Measurements from ENCODE around the gene AMPD2. TPM values are rescaled to one million over a fixed set of nuclear protein-coding genes. Genes with fewer than 3 reads are reported as not detected.
A peak's percentile ranks its signal among the peaks of the same experiment; 100 is the strongest.

Gene AMPD2
- total RNA-seq, 1 donor from 2014 or later: 134 TPM

DNA sequence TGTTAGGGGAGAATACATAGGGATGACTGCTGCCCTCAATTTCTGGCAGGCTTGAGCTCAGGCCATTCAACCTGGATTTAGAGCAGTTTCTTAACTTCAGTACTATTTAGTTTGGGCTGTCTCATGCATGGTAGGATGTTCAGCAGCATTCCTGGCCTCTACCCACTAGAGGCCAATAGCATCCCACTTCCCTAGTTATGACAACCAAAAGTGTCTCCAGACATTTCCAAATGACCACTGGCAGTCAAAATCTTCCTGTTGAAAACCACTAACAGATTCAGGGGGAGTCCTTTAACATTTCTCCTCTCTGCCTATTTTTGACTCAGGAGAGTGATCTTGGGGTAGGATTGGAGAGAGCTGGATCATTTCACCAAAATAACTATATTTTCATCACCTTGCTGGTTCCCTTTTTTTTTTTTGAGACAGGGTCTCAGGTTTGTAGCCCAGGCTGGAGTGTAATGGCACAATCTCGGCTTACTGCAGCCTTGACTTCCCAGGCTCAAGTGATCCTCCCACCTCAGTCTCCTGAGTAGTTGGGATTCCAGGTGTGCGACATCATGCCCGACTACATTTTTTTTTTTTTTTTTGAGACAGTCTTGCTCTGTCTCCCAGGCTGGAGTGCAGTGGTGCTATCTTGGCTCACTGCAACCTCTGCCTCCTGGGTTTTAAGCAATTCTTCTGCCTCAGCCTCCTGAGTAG lies 8.9 kb upstream of the AMPD2 start:
- Mint-ChIP-seq H3K36me3 (no peaks in the 10 kb centered on the region), H3K27me3 (ENCODE audit: low read depth) (no peaks in the 10 kb centered on the region), H3K4me1 (no peaks in the 10 kb centered on the region), H3K9me3 (no peaks in the 10 kb centered on the region), H3K27ac (peak overlapping the region; percentile 75), H3K4me3 (no peak overlapping the region)
- TF ChIP-seq CTCF (IDR thresholded peaks at IDR 0.05; ENCODE audit: unreplicated experiment): no peak
- DNase-seq (ENCODE audit: low spot score in 2 of 2, unreplicated experiment in 2 of 2): no peak

- H3K27me3 Mint-ChIP-seq (ENCODE audit: low read depth): no peaks in the 10 kb centered on the region
- no peaks in the 10 kb centered on the region for H3K9me3 Mint-ChIP-seq
- H3K27ac Mint-ChIP-seq: no peak overlapping the region
- H3K4me1 Mint-ChIP-seq: peaks cover 7% of the 10 kb centered on the region
- DNase-seq (ENCODE audit: low spot score in 2 of 2, unreplicated experiment in 2 of 2): no peak
- TF ChIP-seq CTCF (IDR thresholded peaks at IDR 0.05; ENCODE audit: unreplicated experiment): no peak
- H3K4me3 Mint-ChIP-seq: no peak overlapping the region
- no peaks in the 10 kb centered on the region for H3K36me3 Mint-ChIP-seq
These were observed 8.2 kb upstream of the AMPD2 start for GRCh38 chr1:109611308-109611990.

GRCh38 chr1:109613361-109614147 lies 6.1 kb upstream of the AMPD2 start:
- Mint-ChIP-seq H3K27me3 (ENCODE audit: low read depth) (no peaks in the 10 kb centered on the region), H3K36me3 (no peaks in the 10 kb centered on the region), H3K27ac (no peak overlapping the region), H3K4me3 (no peak overlapping the region), H3K9me3 (no peaks in the 10 kb centered on the region), H3K4me1 (peaks cover 13% of the 10 kb centered on the region)
- DNase-seq (ENCODE audit: low spot score in 2 of 2, unreplicated experiment in 2 of 2): no peak
- TF ChIP-seq CTCF (IDR thresholded peaks at IDR 0.05; ENCODE audit: unreplicated experiment): no peak

DNA sequence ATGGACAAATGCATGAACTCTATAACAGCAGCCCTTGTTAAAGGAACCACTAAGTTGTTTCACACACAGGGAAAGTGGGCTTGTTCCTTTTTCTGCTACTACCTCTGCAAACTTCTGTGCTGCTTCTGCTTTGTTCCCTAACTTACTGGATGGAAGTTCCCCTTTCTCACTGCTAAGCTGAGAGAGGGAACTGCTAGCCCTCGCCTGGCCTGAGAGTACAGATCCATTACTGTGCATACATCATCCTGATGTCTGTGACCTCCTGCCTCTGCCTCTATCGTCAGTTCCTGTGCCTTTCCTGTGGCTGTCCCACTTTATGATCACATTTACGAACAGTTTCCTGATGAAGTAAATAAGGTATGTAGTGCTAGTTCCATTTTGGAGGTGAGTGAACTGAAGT lies 3.8 kb upstream of the AMPD2 start:
- TF ChIP-seq CTCF (IDR thresholded peaks at IDR 0.05; ENCODE audit: unreplicated experiment): no peak
- no peak overlapping the region for H3K4me3 Mint-ChIP-seq
- no peaks in the 10 kb centered on the region for H3K9me3 Mint-ChIP-seq
- no peak overlapping the region for H3K27ac Mint-ChIP-seq
- H3K27me3 Mint-ChIP-seq (ENCODE audit: low read depth): no peaks in the 10 kb centered on the region
- peaks cover 27% of the 10 kb centered on the region for H3K4me1 Mint-ChIP-seq
- H3K36me3 Mint-ChIP-seq: no peaks in the 10 kb centered on the region
- DNase-seq (ENCODE audit: low spot score in 2 of 2, unreplicated experiment in 2 of 2): no peak

DNA sequence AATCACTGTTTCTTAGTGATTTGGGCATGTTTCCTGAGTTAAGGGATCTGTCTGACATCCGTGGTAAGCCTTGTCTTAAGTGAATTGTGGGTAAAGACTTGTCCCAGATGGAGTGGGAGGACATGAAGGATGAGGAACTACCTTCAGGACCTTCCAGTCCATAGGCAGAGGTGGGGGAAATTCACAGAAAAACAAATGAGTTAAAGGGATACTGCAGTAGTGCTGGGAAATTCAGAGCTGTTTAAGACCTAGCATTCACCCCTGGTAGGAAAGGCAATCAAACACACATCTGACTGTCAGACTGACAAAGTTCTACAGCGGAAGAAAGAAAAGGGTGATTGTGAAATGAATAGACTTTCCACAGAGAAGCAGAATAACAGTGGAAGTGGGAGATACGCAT lies 3.2 kb upstream of the AMPD2 start:
- H3K4me3 Mint-ChIP-seq: no peak overlapping the region
- H3K9me3 Mint-ChIP-seq: no peaks in the 10 kb centered on the region
- no peaks in the 10 kb centered on the region for H3K36me3 Mint-ChIP-seq
- DNase-seq (ENCODE audit: low spot score in 2 of 2, unreplicated experiment in 2 of 2): no peak
- H3K27ac Mint-ChIP-seq: peak overlapping the region; percentile 5
- peaks cover 28% of the 10 kb centered on the region for H3K4me1 Mint-ChIP-seq
- no peak for TF ChIP-seq CTCF (IDR thresholded peaks at IDR 0.05; ENCODE audit: unreplicated experiment)
- no peaks in the 10 kb centered on the region for H3K27me3 Mint-ChIP-seq (ENCODE audit: low read depth)

All from mesothelial cell of epicardium (in vitro differentiated cells).